Smooth muscle cell (in vitro differentiated cells): ENCODE results near the gene BEND4. TPM values are rescaled to one million over a fixed set of nuclear protein-coding genes. Genes with fewer than 3 reads are reported as not detected.

Source experiments
- DNase-seq: peaks from one replicate; lab custom pipeline; 2025; ENCODE audit not compliant: unreplicated experiment; lab: John Stamatoyannopoulos, UW
- H2AFZ ChIP-seq: fragments of 200-600 bp; sonication (generic); 2 replicates; pipeline ENCODE4 v1.6.0; 2016; ENCODE audit warnings: antibody characterized with exemption, low read depth, mild to moderate bottlenecking
- H3F3A ChIP-seq: fragments of 200-600 bp; sonication (generic); 2 replicates; pipeline ENCODE4 v1.6.0; 2017; ENCODE audit warnings: antibody characterized with exemption, low read depth
- H3K27ac ChIP-seq: fragments of 200-600 bp; sonication (generic); 2 replicates; pipeline ENCODE4 v1.5.1; 2016; ENCODE audit warnings: low read depth, mild to moderate bottlenecking
- H3K27me3 ChIP-seq: fragments of 200-600 bp; sonication (generic); 2 replicates; pipeline ENCODE4 v1.6.1; 2016; ENCODE audit warnings: low read depth, mild to moderate bottlenecking
- H3K36me3 ChIP-seq: fragments of 200-600 bp; sonication (generic); 2 replicates; pipeline ENCODE4 v1.5.1; 2016; ENCODE audit warnings: low read depth
- H3K4me1 ChIP-seq: fragments of 200-600 bp; sonication (generic); 2 replicates; pipeline ENCODE4 v1.5.1; 2016; ENCODE audit warnings: low read depth
- H3K4me2 ChIP-seq: fragments of 200-600 bp; sonication (generic); 2 replicates; pipeline ENCODE4 v1.6.0; 2016; ENCODE audit warnings: mild to moderate bottlenecking
- H3K4me3 ChIP-seq: fragments of 200-600 bp; sonication (generic); 2 replicates; pipeline ENCODE4 v1.5.1; 2016; ENCODE audit warnings: mild to moderate bottlenecking
- H3K79me2 ChIP-seq: fragments of 200-600 bp; sonication (generic); 2 replicates; pipeline ENCODE4 v1.6.0; 2016; ENCODE audit warnings: low read depth, mild to moderate bottlenecking
- H3K9ac ChIP-seq: fragments of 200-600 bp; sonication (generic); 2 replicates; pipeline ENCODE4 v1.6.0; 2016; ENCODE audit warnings: low read depth
- H3K9me3 ChIP-seq: fragments of 200-600 bp; sonication (generic); replicated peaks from 2 replicates; pipeline ENCODE4 v1.5.1; 2016; ENCODE audit warnings: low read depth
- H4K20me1 ChIP-seq: fragments of 200-600 bp; sonication (generic); 2 replicates; pipeline ENCODE4 v1.6.0; 2016; ENCODE audit warnings: low read depth
- WGBS: methylation state at CpG from one replicate; pipeline ENCODE4 v1.1.7; 2016; ENCODE audit warnings: low lambda C conversion rate; 5-methylcytosine and 5-hydroxymethylcytosine counted together
- polyA plus RNA-seq: library from polyadenylated mRNA; unstranded; fragments of >200 nt; fragmentation: Nextera tagmentation; extraction: Ambion mirVana; gene quantifications from 2 replicates; pipeline ENCODE4 v1.2.1, GENCODE V29; 2016
- total RNA-seq: library from RNA; depleted of rRNA; stranded (reverse); fragments of >200 nt; gene quantifications from 2 replicates; pipeline ENCODE4 v1.2.3, GENCODE V29; 2014
- TF ChIP-seq, protein P1 (sequence below): fragments of 200-600 bp; sonication (generic); IDR thresholded peaks from 2 replicates; pipeline ENCODE4 v1.5.1; 2017; ENCODE audit warnings: borderline replicate concordance, mild to moderate bottlenecking, antibody characterized with exemption; ENCODE audit not compliant: insufficient read depth, poor library complexity, severe bottlenecking

Gene BEND4
- total and polyA plus RNA-seq, 2 experiments from 2014 or later = not detected

DNA sequence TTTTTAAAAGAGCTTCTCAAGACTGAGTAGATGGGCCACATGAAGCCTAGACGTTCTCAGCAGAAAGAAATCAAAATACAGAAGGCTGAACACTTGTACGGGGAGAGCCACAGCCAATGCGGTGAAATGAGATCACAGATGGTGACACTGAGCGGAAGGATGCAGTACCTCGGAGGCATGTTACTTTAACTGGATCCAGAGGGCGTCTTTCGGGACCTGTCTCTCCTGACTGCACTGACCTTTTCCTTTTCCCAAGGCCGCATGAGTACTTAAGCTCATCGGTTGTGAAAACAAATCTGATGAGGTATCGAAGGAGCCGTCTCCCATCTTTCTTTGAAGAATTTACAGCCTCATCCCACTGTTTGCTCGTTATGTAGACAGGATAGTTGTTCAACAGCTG, 32.6 kb downstream of the BEND4 start:
- no peaks in the 10 kb centered on the region for H3K36me3 ChIP-seq
- H3K4me1 ChIP-seq = no peaks in the 10 kb centered on the region
- no peak overlapping the region for H3K27ac ChIP-seq
- peaks cover 6% of the 10 kb centered on the region for H3K27me3 ChIP-seq
- no peaks in the 10 kb centered on the region for H3K9me3 ChIP-seq
- no peak overlapping the region for H2AFZ ChIP-seq
- no peak overlapping the region for H3K9ac ChIP-seq
- 69% methylated on average over 12 of the region's 12 CpGs for WGBS
- H3K4me2 ChIP-seq = no peak overlapping the region
- no peaks in the 10 kb centered on the region for H3F3A ChIP-seq
- DNase-seq = no peak
- no peaks in the 10 kb centered on the region for H3K79me2 ChIP-seq
- TF ChIP-seq, protein P1, sequence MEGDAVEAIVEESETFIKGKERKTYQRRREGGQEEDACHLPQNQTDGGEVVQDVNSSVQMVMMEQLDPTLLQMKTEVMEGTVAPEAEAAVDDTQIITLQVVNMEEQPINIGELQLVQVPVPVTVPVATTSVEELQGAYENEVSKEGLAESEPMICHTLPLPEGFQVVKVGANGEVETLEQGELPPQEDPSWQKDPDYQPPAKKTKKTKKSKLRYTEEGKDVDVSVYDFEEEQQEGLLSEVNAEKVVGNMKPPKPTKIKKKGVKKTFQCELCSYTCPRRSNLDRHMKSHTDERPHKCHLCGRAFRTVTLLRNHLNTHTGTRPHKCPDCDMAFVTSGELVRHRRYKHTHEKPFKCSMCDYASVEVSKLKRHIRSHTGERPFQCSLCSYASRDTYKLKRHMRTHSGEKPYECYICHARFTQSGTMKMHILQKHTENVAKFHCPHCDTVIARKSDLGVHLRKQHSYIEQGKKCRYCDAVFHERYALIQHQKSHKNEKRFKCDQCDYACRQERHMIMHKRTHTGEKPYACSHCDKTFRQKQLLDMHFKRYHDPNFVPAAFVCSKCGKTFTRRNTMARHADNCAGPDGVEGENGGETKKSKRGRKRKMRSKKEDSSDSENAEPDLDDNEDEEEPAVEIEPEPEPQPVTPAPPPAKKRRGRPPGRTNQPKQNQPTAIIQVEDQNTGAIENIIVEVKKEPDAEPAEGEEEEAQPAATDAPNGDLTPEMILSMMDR = no peak
- no peak overlapping the region for H3K4me3 ChIP-seq
- H4K20me1 ChIP-seq = no peaks in the 10 kb centered on the region

DNA sequence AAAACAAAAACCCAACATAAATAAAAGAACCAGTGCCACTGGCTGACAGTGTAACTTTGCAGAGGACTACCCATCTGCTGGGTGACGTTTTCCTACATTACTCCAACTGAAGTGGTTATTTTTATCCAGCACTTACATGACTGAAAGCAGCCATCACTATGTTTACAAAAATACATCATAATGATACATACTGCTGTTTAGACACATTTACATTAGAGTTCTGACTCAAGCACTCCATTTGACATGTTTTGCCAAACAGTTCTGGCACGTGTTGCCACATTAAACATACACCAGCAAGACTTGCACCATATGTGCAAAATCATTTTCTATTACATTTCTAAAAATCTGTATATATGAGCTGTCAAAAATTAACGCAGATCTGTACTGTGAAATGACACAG, 39.6 kb downstream of the BEND4 start:
- Histone ChIP-seq H3K79me2 (no peaks in the 10 kb centered on the region), H3K27ac (no peak overlapping the region), H3K4me1 (no peaks in the 10 kb centered on the region), H3K9ac (no peak overlapping the region), H3F3A (no peaks in the 10 kb centered on the region), H2AFZ (no peak overlapping the region), H3K4me2 (no peak overlapping the region), H4K20me1 (no peaks in the 10 kb centered on the region), H3K27me3 (no peaks in the 10 kb centered on the region), H3K4me3 (no peak overlapping the region), H3K36me3 (no peaks in the 10 kb centered on the region), H3K9me3 (no peaks in the 10 kb centered on the region)
- WGBS = 80% methylated on average over 3 of the region's 3 CpGs
- TF ChIP-seq, protein P1 = no peak
- DNase-seq = no peak

DNA sequence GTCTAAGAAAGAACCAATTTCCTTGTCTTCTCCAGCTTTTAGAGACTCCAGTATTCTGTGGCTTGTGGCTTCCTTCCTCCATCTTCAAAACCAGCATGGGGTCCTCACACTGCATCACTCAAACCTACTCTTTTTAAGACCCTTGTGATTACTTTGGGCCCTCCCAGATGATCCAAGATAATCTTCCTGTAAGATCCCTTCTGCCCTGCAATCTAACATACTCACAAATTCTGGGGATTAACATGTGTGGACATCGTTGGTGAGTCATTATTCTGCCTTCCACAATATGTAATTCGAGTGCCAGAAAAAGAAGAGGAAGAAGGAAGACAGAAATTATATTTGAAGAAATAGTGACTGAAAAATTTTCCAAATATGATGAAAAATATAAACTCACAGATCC, 47.9 kb downstream of the BEND4 start:
- TF ChIP-seq, protein P1 = no peak
- H3K9ac ChIP-seq = no peak overlapping the region
- H3K27me3 ChIP-seq = no peaks in the 10 kb centered on the region
- H3K4me1 ChIP-seq = no peaks in the 10 kb centered on the region
- DNase-seq = no peak
- H3K9me3 ChIP-seq = no peaks in the 10 kb centered on the region
- no peaks in the 10 kb centered on the region for H4K20me1 ChIP-seq
- no peak overlapping the region for H3K27ac ChIP-seq
- H3K36me3 ChIP-seq = no peaks in the 10 kb centered on the region
- peak overlapping the region; percentile 9 for H3K4me2 ChIP-seq
- H3K79me2 ChIP-seq = no peaks in the 10 kb centered on the region
- H3F3A ChIP-seq = no peaks in the 10 kb centered on the region
- no peak overlapping the region for H3K4me3 ChIP-seq
- 26% methylated on average over 2 of the region's 2 CpGs for WGBS
- H2AFZ ChIP-seq = no peak overlapping the region

DNA sequence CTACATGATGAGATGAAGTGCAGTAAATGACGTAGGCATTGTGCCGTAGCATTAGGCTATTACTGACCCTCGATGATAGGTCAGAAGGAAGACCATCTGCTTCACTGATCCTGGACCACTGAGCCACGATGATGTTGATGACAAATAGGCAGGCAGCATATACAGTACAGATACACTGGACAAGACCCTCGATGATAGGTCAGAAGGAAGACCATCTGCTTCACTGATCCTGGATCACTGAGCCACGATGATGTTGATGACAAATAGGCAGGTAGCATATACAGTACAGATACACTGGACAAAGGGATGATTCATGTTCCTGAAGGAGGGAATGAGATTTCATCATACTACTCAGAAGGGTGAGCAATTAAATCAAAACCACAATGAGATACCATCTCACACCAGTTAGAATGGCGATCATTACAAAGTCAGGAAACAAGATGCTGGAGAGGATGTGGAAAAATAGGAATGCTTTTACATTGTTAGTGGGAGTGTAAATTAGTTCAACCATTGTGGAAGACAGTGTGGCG, 50.9 kb downstream of the BEND4 start:
- TF ChIP-seq, protein P1 = no peak
- Histone ChIP-seq H4K20me1 (no peaks in the 10 kb centered on the region), H3K4me3 (no peak overlapping the region), H3K27ac (no peak overlapping the region), H2AFZ (no peak overlapping the region), H3K9me3 (no peaks in the 10 kb centered on the region), H3K4me1 (no peaks in the 10 kb centered on the region), H3K79me2 (no peaks in the 10 kb centered on the region), H3K9ac (no peak overlapping the region), H3F3A (no peaks in the 10 kb centered on the region), H3K4me2 (no peak overlapping the region), H3K27me3 (no peaks in the 10 kb centered on the region), H3K36me3 (no peaks in the 10 kb centered on the region)
- no peak for DNase-seq
- 89% methylated on average over 8 of the region's 8 CpGs for WGBS
